Adrenal gland (tissue), 12 donors: ENCODE measurements around the gene MSH2. TPM values are rescaled to one million over a fixed set of nuclear protein-coding genes. Genes with fewer than 3 reads are reported as not detected.

Source experiments
- DNase-seq, 7 donors: peaks; one replicate each; pipeline ENCODE4 v3.0.0-alpha.2; 2019 to 2020
- H3K27ac ChIP-seq, 5 donors: fragments of 200-600 bp; sonication (generic) in 4 of 5; 1 replicate in 3 of 5; 2 replicates in 2 of 5; pipeline versions ENCODE4 v1.5.1 to v1.8.0; 2016 to 2020; ENCODE audit warnings: mild to moderate bottlenecking in 1 of 5
- H3K27me3 ChIP-seq: fragments of 200-600 bp; 2 replicates; pipeline ENCODE4 v1.8.0; 2021
- H3K36me3 ChIP-seq, 2 donors: fragments of 200-600 bp; replicated peaks in 1 of 2; 1 replicate in 1 of 2; 2 replicates in 1 of 2; pipeline versions ENCODE4 v1.5.1 to v1.8.0; 2018 to 2022
- H3K4me1 ChIP-seq, 2 donors: fragments of 200-600 bp; replicated peaks in 1 of 2; 1 replicate in 1 of 2; 2 replicates in 1 of 2; pipeline versions ENCODE4 v1.5.1 to v1.8.0; 2018 to 2021
- H3K4me3 ChIP-seq, 4 donors: fragments of 200-600 bp; sonication (generic) in 3 of 4; one replicate each; pipeline ENCODE4 v1.5.1; 2016 to 2018
- H3K9me3 ChIP-seq, 3 donors: fragments of 200-600 bp; sonication (generic) in 1 of 3; replicated peaks in 1 of 3; 1 replicate in 2 of 3; 2 replicates in 1 of 3; pipeline versions ENCODE4 v1.5.1 to v1.8.0; 2016 to 2021
- CTCF ChIP-seq, 6 experiments: fragments of 450-650 bp in 4 of 6; fragments of 200-600 bp in 2 of 6; sonication (generic) in 1 of 6; IDR thresholded peaks; 1 replicate in 5 of 6; 2 replicates in 1 of 6; pipeline versions ENCODE4 v1.5.1 to v1.8.0; 2016 to 2021; ENCODE audit warnings: antibody characterized with exemption in 6 of 6, mild to moderate bottlenecking in 2 of 6, moderate library complexity in 1 of 6
- POLR2A ChIP-seq, 2 donors: fragments of 450-650 bp; IDR thresholded peaks; one replicate each; pipeline ENCODE4 v1.6.1; 2017; ENCODE audit warnings: antibody characterized with exemption in 2 of 2, mild to moderate bottlenecking in 2 of 2, moderate library complexity in 1 of 2
- WGBS, 4 donors: extraction: QIAGEN DNeasy Blood & Tissue Kit in 2 of 4; methylation state at CpG; one replicate each; pipeline versions ENCODE4 v1.1.5 to v1.1.7; 2013 to 2017; 5-methylcytosine and 5-hydroxymethylcytosine counted together
- intact Hi-C, 2 donors: fragments of 100-400 bp; cut with DNase I; formaldehyde crosslinking; loops; one replicate each; pipeline versions ENCODE4 v1.14.1 to v1.15.0; 2022 to 2023
- polyA plus RNA-seq, 3 donors: library from polyadenylated mRNA; stranded (reverse); fragments of 200-250 nt in 2 of 3; fragments of 350-450 nt in 1 of 3; fragmentation: Illumina TruSeq in 1 of 3; extraction: RNeasy Lipid Tissue Mini Kit (QIAGEN cat#74804) in 1 of 3; gene quantifications; one replicate each; pipeline ENCODE4 v1.2.3, GENCODE V29; 2013 to 2014
- total RNA-seq, 9 donors: library from RNA; depleted of rRNA in 4 of 9; stranded (reverse); fragments of >200 nt in 4 of 9; fragments of 120-200 nt in 1 of 9; fragmentation: NEBNext Ultra II Directional in 1 of 9; extraction: Animal tissue kit (Norgen Biotek cat#: 25700) in 1 of 9; gene quantifications; one replicate each; pipeline versions ENCODE4 v1.1.0 to v1.2.4, GENCODE V29; 2013 to 2023
- donor health status: healthy with polysubstance abuse.
- donor health status: Bipolar disorder and iron deficiency.
- donor health status: DM: yes; HTN: yes; CAD: no.
- donor health status: DM: no; HTN: no; CAD: no.
- donor health status: DM: no; HTN: no; CAD: no.
- donor health status: DM: yes; HTN: yes; CAD: no.

The MSH2 gene
- total and polyA plus RNA-seq, 12 donors: 3.9 to 44.8 (median 11.9) TPM

- no peak for DNase-seq
- TF ChIP-seq CTCF (IDR thresholded peaks at IDR 0.05) (no peak), POLR2A (IDR thresholded peaks at IDR 0.05) (no peak)
- no peaks in the 10 kb centered on the region for H3K36me3 ChIP-seq
- no peaks in the 10 kb centered on the region for H3K27me3 ChIP-seq
- no peak overlapping the region for H3K27ac ChIP-seq
- no peaks in the 10 kb centered on the region for H3K4me1 ChIP-seq
- H3K9me3 ChIP-seq: no peaks in the 10 kb centered on the region
- intact Hi-C loops: no loop called here
- no peak overlapping the region for H3K4me3 ChIP-seq
- whole genome bisulfite sequencing, 4 donors: 85 to 96% (median 91%) methylated on average over 1 of the region's 1 CpG
Measured at GRCh38 chr2:47381408-47381807, 21.5 kb upstream of the MSH2 start.

DNA sequence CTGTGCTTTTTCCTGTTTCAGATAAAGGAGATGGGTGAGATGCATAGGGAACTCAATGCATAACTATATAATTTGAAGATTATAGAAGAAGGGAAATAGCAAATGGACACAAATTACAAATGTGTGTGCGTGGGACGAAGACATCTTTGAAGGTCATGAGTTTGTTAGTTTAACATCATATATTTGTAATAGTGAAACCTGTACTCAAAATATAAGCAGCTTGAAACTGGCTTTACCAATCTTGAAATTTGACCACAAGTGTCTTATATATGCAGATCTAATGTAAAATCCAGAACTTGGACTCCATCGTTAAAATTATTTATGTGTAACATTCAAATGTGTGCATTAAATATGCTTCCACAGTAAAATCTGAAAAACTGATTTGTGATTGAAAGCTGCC, 16.4 kb upstream of the MSH2 start:
- no peaks in the 10 kb centered on the region for H3K4me1 ChIP-seq
- TF ChIP-seq CTCF (IDR thresholded peaks at IDR 0.05) (no peak), POLR2A (IDR thresholded peaks at IDR 0.05) (no peak)
- no peak overlapping the region for H3K4me3 ChIP-seq
- 75 to 83% (median 78%) methylated on average over 3 of the region's 3 CpGs for WGBS, 4 donors
- no peaks in the 10 kb centered on the region for H3K9me3 ChIP-seq
- intact Hi-C loops: no loop called here
- H3K27me3 ChIP-seq: no peaks in the 10 kb centered on the region
- DNase-seq: no peak
- H3K27ac ChIP-seq: no peak overlapping the region
- no peaks in the 10 kb centered on the region for H3K36me3 ChIP-seq

- Histone ChIP-seq H3K9me3 (no peaks in the 10 kb centered on the region), H3K36me3 (no peaks in the 10 kb centered on the region), H3K27me3 (no peaks in the 10 kb centered on the region), H3K4me3 (no peak overlapping the region), H3K27ac (no peak overlapping the region), H3K4me1 (no peaks in the 10 kb centered on the region)
- intact Hi-C loops: loop anchor here in 1 of 2 donors (2.0 kb wide), 1 partner anchor 54 kb away; no protein-coding TSS in a partner anchor
- WGBS, 4 donors: 53 to 55% (median 53%) methylated on average over 2 of the region's 2 CpGs
- DNase-seq: no peak
- TF ChIP-seq CTCF (IDR thresholded peaks at IDR 0.05) (no peak), POLR2A (IDR thresholded peaks at IDR 0.05) (no peak)
Measured at GRCh38 chr2:47388888-47389287, 14.1 kb upstream of the MSH2 start.

GRCh38 chr2:47389692-47390091, 13.3 kb upstream of the MSH2 start:
- DNase-seq: no peak
- intact Hi-C loops: loop anchor here in 1 of 2 donors (2.0 kb wide), 1 partner anchor 55 kb away; no protein-coding TSS in a partner anchor
- Histone ChIP-seq H3K36me3 (no peaks in the 10 kb centered on the region), H3K27ac (no peak overlapping the region), H3K4me3 (no peak overlapping the region), H3K4me1 (no peaks in the 10 kb centered on the region), H3K27me3 (no peaks in the 10 kb centered on the region), H3K9me3 (no peaks in the 10 kb centered on the region)
- 75 to 86% (median 81%) methylated on average over 1 of the region's 1 CpG for WGBS, 4 donors
- TF ChIP-seq CTCF (IDR thresholded peaks at IDR 0.05): no peak
- no peak for TF ChIP-seq POLR2A (IDR thresholded peaks at IDR 0.05)
